ENCODE data around the gene KLKB1. TPM values are rescaled to one million over a fixed set of nuclear protein-coding genes. Genes with fewer than 3 reads are reported as not detected.

KLKB1 gene
- total and polyA plus RNA-seq, 11 donors, result 0.33 to 2.1 (median 0.80) TPM

- Histone ChIP-seq H3K27me3 (peaks cover 0 to 24% (median 3%) of the 10 kb centered on the region in 9 donors), H3K9me3 (no peaks in the 10 kb centered on the region), H3K27ac (no peak overlapping the region), H3K4me3 (no peak overlapping the region), H3K36me3 (no peaks in the 10 kb centered on the region), H3K4me1 (no peaks in the 10 kb centered on the region)
- ATAC-seq (no peak), DNase-seq (no peak)
- WGBS, 4 donors, result 81 to 88% (median 85%) methylated on average over 6 to 10 of the region's 10 CpGs
- intact Hi-C loops (cut with DNase I), result loop anchor here in 1 of 10 donors (10.0 kb wide), 1 partner anchor 183 kb away; no protein-coding TSS in a partner anchor
- TF ChIP-seq CTCF (IDR thresholded peaks at IDR 0.05), result no peak
- TF ChIP-seq POLR2A (IDR thresholded peaks at IDR 0.05), result no peak
Measured at GRCh38 chr4:186291256-186291890, 64.1 kb downstream of the KLKB1 start.

- no peak for TF ChIP-seq POLR2A (IDR thresholded peaks at IDR 0.05)
- no peak for TF ChIP-seq CTCF (IDR thresholded peaks at IDR 0.05)
- intact Hi-C loops (cut with DNase I), result loop anchor here in 1 of 10 donors (10.0 kb wide), 1 partner anchor 181 kb away; no protein-coding TSS in a partner anchor
- WGBS, 4 donors, result 84 to 92% (median 89%) methylated on average over 9 of the region's 9 CpGs
- peaks cover 3 to 37% (median 20%) of the 10 kb centered on the region in 9 donors for H3K27me3 ChIP-seq
- H3K27ac ChIP-seq, result no peak overlapping the region
- H3K4me1 ChIP-seq, result peaks cover 0 to 4% (median 0%) of the 10 kb centered on the region in 12 donors
- ATAC-seq, result no peak
- no peaks in the 10 kb centered on the region for H3K36me3 ChIP-seq
- no peak overlapping the region for H3K4me3 ChIP-seq
- no peak for DNase-seq
- no peaks in the 10 kb centered on the region for H3K9me3 ChIP-seq
Measured at GRCh38 chr4:186294160-186294559, 66.9 kb downstream of the KLKB1 start.

- no peak overlapping the region for H3K4me3 ChIP-seq
- no peaks in the 10 kb centered on the region for H3K36me3 ChIP-seq
- intact Hi-C loops (cut with DNase I), result loop anchor here (2.0 to 10.0 kb wide), 2 partner anchors 178 to 290 kb away; no protein-coding TSS in a partner anchor
- peaks cover 0 to 4% (median 0%) of the 10 kb centered on the region in 12 donors for H3K4me1 ChIP-seq
- H3K9me3 ChIP-seq, result no peaks in the 10 kb centered on the region
- TF ChIP-seq CTCF (IDR thresholded peaks at IDR 0.05) (no peak), POLR2A (IDR thresholded peaks at IDR 0.05) (no peak)
- no peak overlapping the region for H3K27ac ChIP-seq
- ATAC-seq (no peak), DNase-seq (no peak)
- 31 to 38% (median 37%) methylated on average over 4 of the region's 4 CpGs for WGBS, 4 donors
- peaks cover 3 to 47% (median 20%) of the 10 kb centered on the region in 9 donors for H3K27me3 ChIP-seq
Measured at GRCh38 chr4:186296481-186296880, 69.2 kb downstream of the KLKB1 start.

- Histone ChIP-seq H3K4me1 (peaks cover 0 to 4% (median 0%) of the 10 kb centered on the region in 12 donors), H3K27ac (no peak overlapping the region), H3K27me3 (peaks cover 3 to 44% (median 20%) of the 10 kb centered on the region in 9 donors), H3K9me3 (no peaks in the 10 kb centered on the region), H3K4me3 (no peak overlapping the region), H3K36me3 (no peaks in the 10 kb centered on the region)
- TF ChIP-seq CTCF (IDR thresholded peaks at IDR 0.05) (peak; percentile 47 to 72 (median 63)), POLR2A (IDR thresholded peaks at IDR 0.05) (no peak)
- ATAC-seq (no peak), DNase-seq (no peak)
- intact Hi-C loops (cut with DNase I), result loop anchor here (1.0 to 10.0 kb wide), 3 partner anchors 178 to 290 kb away; no protein-coding TSS in a partner anchor
- WGBS, 4 donors, result 46 to 59% (median 53%) methylated on average over 21 of the region's 21 CpGs
Measured at GRCh38 chr4:186297013-186297645, 69.8 kb downstream of the KLKB1 start.
